Activated CD8-positive, alpha-beta memory T cell treated with anti-CD3 and anti-CD28 coated beads, Interleukin-2, amount 50 U/mL, for 4 hours (primary cell): ENCODE measurements around the gene AHR.
A peak's percentile ranks its signal among the peaks of the same experiment; 100 is the strongest.

Experiments
- DNase-seq: peaks from one replicate; pipeline ENCODE4 v3.0.0-alpha.2; 2020

The AHR gene

DNA sequence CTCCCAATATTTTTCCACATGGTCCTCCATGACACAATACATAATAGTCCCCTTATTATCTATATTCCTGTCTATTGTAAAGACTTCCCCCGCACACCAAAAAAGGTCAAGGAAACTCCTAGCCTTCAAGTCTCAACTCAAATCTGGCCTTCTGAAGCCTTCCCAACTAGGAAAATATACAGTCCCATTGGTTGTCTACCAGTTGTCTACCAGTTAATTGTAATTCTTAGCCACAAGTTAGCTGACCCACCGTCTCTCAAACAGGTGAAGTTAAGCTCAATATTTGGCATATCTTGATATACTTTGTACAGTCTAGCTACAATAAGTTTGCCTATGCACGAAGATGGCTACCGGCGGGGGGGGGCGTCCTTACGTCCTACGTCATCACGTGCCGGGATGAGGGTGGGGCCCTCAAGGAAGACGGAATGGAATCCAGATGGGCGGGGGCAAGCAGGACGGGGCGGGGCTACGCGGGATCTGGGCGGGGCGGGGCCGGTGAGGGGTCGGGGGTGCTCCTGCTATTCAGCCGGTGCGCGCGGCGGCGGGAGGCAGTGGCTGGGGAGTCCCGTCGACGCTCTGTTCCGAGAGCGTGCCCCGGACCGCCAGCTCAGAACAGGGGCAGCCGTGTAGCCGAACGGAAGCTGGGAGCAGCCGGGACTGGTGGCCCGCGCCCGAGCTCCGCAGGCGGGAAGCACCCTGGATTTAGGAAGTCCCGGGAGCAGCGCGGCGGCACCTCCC lies at the start of gene AHR:
Gene AHR (plus strand): TSS at position 551 of the 738 bp plus-strand sequence. CDS start 613 bp downstream, outside the sequence.
- DNase-seq: peak; percentile 89

DNA sequence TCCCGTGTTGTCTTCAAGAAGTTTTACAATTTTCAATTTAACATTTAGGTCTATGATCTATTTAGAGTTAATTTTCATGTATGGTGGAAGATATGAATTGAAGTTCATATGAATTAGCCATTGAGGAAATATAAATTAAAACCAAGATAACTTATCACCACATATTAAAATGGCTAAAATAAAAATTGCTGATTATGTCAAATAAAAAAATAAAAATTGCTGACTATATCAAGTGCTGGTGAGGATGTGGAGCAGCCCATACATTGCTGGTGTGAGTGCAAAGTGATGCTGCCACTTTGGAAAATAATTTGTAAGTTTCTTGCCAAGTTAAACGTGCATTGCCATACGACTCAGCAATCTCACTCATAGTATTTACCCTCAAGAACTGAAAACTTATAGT lies 44.6 kb upstream of the AHR start:
- DNase-seq: no peak

DNA sequence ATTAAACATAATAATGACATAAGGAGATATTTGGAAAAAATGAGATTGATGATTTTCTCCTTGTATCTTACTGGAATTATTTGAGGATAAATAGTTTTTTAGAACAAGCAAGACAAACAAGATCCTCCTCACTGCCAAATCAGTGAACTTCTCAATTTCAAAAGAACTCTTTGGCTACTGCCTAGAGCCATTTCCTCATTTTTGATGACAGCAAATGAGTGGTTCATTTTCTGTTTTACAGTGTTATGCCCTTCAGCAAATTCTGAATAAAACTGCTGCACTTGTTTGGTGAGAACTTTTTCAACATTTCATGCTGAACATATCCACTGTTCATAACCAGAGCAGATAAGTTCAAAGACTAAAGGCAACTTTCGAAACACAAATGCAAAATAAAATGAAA lies 42.5 kb upstream of the AHR start:
- DNase-seq: no peak

DNA sequence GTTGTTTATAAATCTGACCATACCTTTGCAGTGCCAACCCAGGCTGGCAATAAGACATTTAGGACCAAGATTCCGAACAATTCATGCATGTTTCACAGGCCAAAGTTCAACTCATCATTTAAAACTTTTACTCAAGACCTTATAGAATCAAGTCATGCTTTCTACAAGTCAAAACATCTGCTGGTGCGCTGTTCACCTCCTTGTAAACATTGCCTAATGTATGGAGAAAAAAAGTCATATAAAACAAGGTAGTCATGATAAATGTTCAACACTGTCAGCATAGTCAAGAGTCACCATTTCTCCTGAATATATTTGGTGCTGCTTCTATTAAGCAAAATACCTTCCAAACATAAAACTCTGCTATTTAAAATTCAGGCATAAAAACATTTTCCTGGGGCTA lies 42.1 kb upstream of the AHR start:
- DNase-seq: no peak

DNA sequence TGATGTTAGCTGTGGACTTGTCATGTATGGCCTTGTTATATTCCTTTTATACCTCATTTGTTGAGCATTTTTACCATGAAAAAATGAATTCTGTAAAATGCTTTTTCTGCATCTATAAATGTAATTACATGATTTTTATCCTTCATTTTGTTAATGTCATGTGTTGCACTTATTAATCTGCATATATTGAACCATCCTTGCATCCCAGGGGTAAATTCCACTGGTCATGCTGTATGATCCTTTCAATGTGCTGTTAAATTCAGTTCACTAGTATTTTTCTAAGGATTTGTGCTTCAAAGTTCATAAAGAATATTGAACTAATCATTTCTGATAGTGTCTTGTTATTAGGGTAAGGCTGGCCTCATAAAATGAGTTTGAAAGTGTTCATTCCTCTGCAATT lies 31.9 kb upstream of the AHR start:
- no peak for DNase-seq

DNA sequence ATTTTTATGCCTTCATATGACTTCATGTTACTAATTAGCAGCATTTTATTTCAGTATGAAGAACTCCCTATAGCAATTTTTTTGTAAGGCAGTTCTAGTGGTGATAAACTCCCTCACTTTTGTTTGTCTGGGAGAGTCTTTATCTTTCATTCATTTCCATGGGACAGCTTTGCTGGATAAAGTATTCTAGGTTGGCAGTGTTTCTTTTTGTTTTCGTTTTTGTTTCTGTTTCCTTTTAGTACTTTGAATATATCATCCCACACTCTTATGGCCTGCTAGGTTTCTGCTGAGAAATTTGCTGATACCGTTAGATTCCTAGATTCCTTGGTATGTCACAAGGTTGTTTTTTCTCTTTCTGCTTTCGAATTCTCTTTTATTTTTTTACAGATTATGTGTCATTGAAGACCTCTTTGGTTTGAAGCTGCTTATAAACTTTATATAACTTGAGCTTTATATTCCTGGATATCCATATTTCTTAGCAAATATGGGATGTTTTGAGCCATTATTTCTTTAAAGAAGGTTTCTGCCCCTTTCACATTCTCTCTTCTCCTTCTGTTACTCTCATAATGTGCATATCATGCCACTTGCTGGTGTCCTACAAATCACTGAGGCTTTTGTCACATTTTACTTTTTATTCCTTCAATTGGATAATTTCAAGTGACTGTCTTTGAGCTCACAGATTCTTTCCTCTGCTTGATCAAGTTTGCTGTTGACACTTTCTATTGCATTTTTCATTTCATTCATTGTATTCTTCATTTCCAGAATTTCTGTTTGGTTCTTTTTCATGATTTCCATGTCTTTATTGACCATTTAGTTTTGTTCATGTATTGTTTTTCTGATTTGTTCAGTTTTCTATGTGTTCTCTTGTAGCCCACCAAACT lies 28.9 kb upstream of the AHR start:
- no peak for DNase-seq

DNA sequence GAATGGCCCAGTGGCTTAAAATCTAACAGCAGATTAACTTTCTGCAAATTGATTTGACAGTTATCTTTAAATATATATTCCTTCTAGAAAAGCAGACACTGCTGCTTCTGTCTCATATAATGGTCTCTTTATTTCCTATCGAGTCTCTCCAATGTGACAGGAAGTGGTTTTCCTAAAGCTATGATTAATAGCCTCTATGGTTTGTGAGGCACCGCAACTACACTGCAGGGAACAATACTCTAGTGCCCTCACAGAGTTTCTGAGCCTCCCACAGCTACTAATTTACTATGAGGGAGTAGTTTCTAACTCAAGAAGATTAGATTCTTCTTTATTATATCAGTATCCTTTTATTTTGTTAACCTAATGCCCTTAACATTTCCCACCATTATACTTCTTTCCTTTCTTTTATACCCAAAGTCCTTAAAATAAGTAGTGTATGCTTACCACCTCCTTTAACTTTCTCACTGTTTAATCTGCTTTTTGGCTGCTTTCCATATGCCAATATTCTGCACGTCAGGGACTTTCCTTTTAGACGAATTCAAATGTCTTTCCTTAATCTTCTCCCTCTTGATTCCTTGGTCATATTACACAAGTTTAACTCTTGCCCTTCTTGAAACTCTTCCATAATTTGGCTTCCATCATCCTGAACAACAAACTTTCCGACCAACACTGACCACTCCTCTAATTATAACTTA lies 23.8 kb upstream of the AHR start:
- DNase-seq: no peak

DNA sequence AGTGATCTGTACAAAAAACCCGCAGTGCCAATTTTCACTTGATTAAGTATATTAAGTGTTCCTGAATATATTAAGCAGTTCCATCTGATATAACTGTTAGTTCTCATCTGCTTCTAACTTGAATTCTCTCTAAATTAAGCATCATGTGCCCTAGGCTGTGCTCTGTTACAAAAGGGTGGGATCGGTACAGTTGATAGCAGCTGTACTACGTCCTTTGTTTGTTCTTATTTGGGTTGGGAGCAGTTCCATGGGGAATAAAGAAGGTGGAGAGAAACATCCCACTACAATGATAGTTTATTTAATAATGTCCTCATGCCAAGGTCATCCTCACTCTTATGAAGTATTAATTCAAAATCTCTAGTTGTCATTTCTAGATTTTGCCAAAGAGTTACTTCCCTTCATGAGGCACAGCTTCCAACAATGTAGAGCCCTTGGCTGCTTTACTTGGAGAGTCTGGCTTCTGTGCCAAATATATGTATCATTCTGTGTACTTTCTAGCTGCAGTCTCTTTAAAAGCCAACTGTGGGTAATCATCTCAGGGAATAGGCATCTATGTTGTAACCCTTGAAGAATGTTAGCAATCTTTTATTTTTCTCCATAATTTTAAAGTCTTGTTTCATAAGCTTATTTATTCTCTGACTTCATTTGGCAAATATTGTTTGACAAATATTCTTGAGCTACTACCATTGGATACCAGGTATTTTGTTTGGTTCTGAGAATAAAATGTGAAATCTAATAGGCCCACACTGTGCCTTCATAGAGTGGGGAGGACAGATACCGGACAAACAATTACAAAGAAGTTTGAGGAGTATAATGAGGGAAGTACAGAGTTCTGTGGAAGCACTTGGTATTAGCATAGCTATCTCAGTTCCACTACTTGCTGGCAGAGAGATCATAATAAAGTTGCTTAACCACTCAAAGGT lies 22.4 kb upstream of the AHR start:
- no peak for DNase-seq

DNA sequence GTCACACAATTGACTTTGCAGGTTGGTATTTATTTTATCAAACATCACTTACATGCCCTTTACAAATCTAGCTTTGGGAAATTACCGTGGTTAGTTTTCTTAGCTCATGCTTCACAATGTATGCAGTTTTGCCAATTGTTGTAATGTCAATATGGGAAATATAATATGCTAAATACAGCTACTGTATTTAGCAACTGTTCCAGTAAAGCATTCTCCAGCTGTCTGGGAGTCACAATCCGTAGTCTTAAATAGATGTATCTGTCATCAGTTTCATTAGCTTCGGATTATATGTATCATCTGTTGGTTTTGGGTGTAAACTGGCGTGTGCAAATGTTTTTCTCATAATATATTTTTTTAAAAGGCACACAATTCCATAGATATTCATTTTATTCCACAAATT lies 19.4 kb upstream of the AHR start:
- DNase-seq: no peak

DNA sequence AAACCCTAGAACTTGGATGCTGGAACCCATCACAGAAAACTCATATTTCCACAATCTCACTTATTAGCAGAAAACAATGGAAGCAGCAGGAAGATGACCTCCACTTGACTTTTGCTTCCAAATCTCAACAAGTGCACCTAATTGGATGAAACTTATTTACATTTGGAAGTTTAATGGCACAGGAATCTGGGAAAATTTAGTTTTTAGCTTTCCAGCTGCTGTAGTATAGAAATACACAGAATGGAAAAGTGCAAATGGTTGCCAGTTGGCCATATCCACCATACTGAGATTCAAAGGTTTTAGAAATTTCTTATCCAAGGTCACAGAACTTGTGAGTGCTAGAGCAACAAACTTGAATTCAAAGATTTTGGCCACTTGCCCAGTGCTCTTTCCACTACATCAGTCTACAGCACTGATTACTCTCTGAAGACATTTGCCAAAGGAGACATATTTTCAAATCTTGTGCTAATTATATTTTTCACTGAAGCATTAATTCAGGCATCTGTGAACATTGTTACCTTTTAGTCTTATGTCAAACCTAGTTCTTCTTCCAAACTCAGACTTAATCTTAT lies 9.3 kb upstream of the AHR start:
- no peak for DNase-seq

DNA sequence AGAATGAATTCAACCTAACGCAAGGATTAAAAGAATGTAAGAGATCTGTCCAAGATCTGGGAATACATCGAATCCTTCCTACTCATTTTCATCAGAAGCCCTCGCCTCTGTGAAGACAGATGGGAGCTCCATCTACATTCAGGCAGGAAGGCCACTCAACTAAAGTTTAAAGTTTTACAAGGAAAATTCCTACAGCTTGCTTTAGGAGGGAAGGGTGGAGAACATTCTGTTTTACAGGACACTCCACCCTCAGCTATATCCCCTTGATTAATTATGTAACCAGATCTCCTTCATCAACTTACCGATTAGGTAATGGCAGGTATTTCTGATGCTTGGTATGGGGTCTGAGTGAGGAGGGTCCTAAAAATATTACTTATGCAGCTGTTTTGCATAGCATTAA lies 5.6 kb upstream of the AHR start:
- no peak for DNase-seq

DNA sequence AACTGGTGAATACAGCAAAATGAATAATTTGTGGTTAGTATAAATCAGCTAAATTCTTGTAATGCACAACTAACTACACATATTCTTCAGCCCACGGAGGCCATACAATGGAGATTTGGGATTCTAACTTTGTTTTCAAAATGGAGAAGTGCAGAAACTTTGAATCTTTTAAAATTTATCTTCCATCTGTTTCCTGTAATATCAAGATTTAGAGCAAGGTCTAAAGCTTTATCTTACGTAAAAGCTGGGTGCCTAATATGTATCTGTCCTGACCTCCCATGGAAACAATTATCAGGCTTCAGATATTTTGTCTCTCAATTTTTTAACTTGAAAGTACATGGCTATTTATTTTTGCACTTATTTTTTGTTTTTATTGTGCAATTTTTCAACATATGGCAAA lies 5.0 kb upstream of the AHR start:
- no peak for DNase-seq

DNA sequence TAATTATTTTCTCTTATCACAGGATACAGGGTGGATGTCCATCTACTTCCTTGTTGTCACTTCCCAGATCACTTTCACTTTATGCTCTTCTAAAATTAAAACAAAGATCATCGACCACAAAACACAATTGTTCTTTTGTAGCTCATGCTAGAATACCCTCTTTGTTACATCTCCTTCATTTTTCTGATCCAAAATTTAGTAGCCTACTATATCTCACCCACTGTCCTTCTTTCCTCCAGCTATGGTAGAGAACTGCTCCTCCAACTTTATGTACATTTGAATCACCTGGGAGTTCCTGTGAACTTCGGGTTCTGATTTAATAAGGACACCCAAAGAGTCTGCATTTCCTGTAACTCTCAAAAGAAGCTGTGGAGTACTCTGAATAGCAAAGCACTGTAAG lies 1.2 kb upstream of the AHR start:
- no peak for DNase-seq

DNA sequence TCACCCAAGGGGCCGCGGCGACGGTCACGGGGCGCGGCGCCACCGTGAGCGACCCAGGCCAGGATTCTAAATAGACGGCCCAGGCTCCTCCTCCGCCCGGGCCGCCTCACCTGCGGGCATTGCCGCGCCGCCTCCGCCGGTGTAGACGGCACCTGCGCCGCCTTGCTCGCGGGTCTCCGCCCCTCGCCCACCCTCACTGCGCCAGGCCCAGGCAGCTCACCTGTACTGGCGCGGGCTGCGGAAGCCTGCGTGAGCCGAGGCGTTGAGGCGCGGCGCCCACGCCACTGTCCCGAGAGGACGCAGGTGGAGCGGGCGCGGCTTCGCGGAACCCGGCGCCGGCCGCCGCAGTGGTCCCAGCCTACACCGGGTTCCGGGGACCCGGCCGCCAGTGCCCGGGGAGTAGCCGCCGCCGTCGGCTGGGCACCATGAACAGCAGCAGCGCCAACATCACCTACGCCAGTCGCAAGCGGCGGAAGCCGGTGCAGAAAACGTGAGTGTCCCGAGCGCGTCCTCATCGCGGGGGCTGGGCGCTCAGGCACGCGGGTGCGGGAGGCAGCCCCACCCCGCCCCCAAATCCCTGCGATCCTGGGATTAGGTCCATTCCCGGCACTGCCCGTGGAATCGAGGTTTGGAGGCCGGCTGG lies 509 bp downstream of the AHR start:
- DNase-seq: peak; percentile 63

DNA sequence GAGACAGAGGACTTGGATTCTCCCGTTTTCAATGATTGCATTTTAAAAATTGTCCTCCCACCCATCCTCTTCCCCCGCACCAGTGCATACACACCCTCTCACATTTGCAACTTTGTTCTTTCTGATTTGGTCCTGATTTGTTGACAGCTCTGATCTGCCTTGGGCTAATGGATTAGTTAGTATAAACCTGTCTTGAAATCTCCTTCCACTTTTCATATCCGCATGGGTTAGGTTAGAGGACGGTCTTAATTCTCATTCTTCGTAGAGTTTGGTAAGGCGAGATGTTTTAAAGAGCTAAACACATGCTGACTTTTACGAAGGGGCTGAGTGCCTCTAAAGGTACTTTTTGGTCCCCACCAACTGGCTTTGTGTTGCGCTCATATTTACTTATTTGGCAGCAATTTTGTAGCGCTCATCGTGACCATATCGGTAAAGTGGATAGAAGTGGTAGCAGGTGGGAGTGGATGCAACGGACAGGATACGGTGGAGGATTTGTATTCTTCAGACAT lies 1.1 kb downstream of the AHR start:
- DNase-seq: no peak

DNA sequence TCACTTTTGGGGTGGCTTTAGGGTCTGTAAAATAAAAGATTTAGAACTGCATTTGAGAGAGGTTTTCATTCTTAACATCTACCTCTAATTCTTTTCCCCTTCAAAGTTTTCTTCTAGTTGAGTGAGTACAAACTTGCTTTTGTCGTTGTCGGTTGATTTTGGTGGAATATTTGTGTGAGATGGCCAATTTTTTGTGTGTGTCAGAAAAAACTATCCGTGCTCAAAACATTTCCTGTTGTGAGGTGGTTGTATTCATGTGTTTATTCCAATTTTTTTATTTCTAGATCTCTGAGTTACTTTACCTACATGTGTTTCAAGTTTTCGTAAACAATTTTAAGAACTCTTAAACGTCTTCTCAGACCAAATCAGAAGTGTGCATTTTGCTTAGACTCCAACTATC lies 1.6 kb downstream of the AHR start:
- no peak for DNase-seq

DNA sequence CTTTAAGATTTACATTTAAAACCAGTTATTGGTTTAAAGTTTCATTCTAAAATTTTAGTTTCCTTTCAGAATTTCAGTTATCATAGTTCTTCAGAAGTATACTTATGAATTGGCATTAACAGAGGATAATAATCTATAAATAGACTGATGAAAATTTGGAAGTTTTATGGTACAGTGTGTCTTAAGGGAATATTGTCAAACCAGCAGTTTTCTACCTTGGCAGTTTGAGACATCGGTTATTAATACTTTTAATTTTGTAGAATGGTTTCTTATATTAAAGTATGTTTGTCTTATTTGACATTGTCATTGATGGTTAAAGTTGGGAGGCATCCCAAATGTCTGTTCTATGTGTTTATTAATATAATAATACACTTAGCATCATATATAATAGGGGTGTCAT lies 2.0 kb downstream of the AHR start:
- DNase-seq: no peak

DNA sequence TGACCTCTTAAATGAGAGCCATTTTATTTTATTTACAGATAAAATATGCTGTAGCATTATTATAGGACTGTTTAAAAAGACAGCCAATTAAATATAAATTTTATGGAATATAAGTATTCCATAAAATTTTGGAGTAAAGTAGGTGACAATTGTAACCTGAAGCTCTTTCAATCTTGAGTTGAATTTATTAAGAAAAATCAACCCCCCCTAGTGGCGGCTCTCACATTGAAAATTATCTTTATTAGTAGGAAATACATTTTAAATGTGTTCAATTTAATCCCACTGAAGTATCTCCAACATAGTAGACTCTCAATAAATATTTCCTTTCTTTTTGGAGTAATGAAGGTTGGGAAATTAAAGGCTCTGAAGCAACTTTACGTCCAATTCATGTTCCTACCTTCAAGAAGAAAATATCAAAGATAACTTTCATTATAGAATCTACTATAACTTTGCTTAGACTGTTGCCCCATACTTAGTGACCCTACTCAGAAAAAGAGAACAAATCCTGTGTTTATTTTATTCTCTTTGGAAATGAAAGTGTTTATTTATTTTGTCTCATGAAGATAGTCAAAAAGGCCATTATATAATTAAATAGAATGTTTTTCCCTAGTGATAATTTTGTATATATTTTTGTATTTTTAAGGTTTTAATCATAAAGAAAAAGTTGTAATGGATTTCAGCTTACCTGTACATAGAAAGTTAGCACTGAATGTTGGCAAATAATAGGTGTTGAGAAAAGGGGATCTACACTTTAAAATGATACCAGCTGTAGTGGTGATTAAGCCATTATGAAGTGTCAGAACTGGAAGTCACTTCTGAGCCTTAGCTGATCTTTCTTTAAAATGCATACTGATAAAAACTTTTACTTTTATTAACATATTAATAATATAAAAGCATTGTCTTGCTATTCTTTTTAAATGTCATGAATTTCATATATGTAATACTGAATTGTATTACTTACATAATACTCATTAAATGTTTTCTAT lies 3.3 kb downstream of the AHR start:
- peak; percentile 47 for DNase-seq

DNA sequence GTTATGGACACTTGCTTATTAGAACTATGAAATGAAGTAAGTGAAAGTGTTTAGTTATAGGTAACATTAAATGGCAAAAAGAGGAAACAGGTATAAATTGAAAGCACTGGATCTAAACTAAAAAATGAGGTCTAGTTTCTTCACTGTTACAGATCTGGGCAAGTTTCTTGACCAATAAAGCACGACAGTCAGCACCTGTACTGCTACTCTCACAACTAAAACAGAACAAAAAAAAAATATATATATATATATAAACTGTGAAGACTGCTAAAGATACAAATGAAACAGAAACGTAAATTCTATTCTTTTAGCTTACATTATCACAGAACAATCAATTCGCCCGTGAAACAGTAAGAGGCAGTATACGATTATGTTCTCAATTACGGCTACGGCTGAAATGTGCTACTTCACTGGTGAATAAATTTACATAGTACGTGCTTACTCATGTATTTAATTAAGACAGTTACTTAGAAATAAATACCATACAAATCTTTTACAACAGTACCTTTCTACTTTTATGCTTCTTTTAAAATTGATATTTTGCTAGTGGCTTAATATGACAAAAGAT lies 4.2 kb downstream of the AHR start:
- DNase-seq: no peak

DNA sequence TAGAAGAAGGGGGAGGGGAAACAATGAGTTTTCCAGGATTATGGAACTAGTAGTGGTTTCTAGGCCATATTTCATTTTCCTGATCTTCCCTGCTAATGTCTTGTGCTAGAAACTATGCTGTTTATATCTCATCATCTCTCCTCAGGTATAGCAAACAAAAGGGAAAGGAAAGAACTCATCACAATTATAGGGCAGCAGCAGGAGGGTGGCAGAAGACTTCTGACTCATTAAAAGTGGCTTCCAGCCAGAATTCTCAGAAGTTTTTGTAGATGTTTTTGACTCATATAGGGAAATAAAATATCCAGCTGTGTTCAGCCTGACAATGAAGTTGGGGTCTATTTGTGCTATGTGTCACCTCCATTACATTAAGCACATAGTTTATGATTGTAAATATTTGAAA lies 6.5 kb downstream of the AHR start:
- DNase-seq: peak; percentile 14
